GM21737 (cell line): ENCODE measurements around the gene COL20A1.

Source experiments
- ATAC-seq: cut with Tn5 transposase; IDR thresholded peaks from one replicate; pipeline ENCODE4 v1.9.1; 2021; ENCODE audit warnings: mild to moderate bottlenecking, moderate library complexity; ENCODE audit not compliant: unreplicated experiment

Gene COL20A1

GRCh38 chr20:63260521-63260920 is 32.5 kb upstream of the COL20A1 start:
- ATAC-seq = no peak

GRCh38 chr20:63261060-63261794 is 31.8 kb upstream of the COL20A1 start:
- no peak for ATAC-seq

DNA sequence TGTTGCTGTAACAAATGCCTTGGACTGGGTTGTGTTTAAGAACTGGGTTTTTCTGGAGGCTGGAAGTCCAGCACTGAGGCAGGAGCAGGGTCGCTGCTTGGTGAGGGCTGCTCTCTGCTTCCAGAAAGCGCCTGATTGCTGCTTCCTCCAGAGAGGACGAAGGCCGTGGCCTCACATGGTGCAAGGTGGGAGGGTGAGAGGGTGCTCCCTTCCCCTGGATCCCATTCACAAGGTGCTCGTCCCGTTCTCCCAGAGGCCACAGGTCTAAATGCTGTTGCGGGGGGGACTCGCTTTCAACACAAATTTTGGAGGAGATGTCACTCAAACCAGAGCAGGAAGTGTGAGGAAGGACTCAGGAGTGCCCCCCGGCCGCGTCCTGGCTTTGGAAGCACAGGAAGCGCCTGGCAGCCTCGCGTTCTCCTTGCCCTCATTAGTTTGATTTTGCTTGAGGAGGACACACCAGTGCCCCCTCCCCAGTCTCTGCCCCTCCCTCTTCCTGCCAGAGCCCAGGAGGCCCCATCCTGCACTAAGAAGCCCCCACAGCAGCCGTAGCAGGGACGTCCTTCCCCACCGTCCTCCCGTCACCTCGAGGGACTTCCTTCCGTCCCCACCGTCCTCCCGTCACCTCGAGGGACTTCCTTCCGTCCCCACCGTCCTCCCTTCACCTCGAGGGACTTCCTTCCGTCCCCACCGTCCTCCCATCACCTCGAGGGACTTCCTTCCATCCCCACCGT is 31.0 kb upstream of the COL20A1 start:
- ATAC-seq = no peak

- ATAC-seq = no peak
Measured at GRCh38 chr20:63262836-63263235, 30.1 kb upstream of the COL20A1 start.

DNA sequence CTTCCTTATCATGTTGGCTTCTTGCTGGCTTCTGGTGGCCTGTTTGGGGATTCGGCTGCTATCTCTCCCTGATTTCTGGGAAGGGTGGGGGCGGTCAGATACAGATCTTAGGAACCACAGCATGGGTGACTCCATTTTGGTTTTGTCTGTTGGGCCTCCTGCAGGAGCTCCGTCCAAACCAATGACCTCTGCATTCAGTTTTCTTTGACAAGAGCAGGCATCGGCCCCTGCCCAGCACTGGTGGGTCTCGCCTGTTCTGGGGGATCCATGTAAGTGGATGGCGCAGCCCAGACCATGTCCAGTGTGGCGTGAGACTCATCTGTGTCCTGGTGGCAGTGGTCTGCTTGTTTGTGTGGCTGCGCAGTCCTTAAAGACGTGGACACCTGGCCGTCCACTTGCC is 29.0 kb upstream of the COL20A1 start:
- ATAC-seq = no peak

DNA sequence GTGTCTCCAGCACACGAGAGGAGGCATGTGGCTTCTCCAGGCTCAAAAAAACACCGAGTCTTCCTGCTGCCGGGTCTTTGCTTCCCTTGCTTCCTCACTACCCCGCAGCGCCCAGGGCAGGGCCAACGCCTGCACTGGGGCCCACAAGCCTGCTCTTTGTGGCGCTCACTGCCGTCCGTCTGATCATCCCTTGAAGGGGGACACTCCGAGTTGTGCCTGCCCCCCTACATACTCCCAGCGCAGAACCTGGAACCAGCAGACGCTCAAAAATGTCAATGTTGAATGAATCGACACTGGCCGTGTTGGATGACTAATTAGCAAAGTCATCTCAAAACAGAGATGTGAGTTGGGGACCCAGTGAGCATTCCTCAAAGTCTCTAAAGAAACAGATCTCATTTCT is 28.5 kb upstream of the COL20A1 start:
- ATAC-seq = no peak

DNA sequence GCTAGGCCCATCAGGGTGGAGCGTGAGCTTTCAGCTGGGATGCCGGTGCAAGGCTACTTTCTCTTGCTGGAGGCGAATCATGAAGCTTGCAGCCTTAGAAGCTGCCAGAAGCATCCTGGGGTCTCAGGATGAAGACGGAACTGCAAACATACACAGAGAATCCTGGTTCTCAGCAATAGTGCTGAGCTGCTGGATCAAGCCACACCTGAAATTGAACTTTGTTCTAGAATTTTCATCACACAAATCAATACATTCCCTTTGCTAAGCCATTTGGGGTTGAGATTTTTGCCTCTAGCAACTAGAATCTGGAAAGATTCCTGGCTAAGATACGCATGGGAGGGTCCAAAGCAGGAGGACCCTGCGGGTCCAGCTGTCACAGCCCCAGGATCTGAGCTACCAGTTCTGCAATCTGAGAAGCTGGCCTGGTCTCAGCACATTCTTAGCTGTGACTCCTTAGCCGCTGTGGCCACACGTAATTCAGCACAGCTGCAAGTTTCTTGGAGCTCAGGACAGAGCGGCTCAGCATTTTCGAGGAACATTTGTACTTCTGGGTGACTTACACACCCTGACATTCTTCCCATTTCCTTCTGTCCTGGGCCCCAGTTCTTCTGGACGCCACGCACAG is 27.0 kb upstream of the COL20A1 start:
- no peak for ATAC-seq

GRCh38 chr20:63267691-63268090 is 25.3 kb upstream of the COL20A1 start:
- ATAC-seq = no peak

DNA sequence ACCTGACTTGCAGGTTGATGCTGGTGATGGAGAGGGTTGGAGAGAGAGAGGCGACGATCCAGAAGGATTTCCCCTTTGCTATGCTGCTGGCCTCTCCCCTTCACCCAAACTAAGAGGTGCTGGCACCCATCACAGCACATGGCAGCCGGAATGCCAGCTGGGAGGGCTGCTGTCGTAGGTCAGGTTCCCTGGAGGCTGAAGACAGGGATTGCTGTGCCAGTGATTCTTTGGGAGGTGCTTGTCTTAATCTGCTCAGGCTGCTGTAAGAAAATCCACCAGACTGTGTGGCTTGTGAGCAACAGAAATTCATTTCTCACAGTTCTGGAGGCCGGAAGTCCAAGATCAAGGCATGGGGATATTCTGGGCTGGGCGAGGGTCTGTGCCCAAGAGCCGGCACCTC is 24.7 kb upstream of the COL20A1 start:
- no peak for ATAC-seq

DNA sequence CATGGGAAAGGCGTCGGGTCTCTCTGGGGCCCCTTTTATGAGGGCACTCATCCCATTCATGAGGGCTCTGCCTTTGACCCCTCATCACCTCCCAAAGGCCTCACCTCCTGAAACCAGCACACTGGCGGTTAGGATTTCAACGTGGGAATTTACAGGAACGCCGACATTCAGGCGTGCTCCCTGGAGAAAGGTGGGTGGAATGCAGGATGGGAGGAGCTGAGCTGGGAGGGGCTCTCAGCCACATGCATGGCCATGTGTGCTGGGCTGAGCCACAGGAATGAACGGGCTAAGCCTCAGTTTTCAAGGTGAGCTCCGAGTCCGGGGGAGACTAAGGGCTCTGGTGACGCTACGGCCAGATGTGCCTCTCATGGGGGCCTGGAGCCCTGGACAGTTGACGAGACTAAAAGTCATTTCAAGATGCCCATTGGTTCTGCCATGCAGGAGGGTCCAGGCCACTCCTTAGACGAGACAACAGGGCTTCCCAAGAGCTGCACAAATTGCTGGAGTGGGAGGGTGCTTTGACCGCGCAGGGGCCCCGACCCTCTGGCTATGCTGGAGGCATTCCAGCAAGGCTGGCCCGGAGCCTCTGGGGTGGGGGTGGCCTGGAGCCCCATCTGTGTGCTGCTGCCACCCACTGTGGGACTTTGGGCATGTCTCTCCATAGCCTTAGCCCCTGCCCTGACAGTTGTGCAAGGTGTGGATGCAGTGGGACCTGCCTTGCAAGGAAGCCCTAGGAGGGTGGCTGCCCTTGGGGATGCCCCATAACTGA is 24.1 kb upstream of the COL20A1 start:
- no peak for ATAC-seq

DNA sequence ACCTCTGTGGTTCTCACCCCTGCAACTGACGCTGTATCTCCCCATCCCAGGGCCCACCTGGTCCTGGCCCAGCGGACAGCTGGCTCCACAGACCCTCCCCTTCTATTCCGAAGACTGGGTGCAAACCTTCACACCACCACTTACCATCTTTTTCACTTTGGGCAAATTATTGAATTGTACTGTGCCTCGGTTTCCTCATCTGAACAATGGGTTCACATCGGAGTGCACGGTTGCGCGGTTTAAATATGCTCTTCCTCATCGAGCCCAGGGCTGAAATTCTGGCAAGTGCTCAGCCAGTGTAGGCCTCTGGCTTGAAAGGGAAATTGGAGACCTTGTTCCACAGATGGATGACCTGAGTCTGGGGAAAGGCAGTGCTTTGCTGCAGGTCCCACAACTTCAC is 23.3 kb upstream of the COL20A1 start:
- ATAC-seq = no peak

DNA sequence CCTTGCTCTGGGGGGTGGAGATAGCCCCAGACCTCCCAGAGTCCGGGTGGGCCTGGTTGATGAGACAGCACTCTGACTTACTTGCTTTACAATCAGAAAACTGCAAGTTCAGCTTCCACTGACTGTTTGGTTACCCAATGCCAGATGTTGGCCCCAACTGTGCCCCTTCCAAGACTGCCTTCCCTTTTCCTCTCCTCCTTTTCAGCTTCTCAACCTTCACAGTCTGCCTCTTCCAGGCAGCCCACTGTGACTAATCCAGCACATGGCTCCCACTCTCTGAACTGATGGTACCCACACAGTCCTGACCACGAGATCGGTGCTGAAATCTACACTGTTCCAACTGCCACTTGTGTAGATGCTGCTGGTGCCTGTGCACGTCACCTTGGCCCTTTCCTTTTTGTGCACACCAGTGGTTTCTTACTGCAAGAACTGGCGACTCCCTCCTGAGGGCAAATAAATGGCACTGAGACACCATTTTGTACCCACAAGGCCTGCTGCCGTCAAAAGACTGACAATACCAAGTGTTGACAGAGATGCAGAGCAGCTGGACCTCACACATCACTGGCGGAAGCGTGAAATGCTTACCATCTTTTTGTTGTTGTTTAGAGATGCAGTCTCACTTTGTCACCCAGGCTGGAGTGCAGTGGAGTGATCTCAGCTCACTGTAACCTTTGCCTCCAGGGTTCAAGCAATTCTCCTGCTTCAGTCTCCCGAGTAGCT is 22.2 kb upstream of the COL20A1 start:
- no peak for ATAC-seq

- peak; percentile 84 for ATAC-seq
Measured at GRCh38 chr20:63272105-63273058, 20.6 kb upstream of the COL20A1 start, which contains the start of gene ARFGAP1. Gene ARFGAP1 (plus strand): TSS chr20:63272813. CDS start chr20:63275581, 2,768 bp downstream.

DNA sequence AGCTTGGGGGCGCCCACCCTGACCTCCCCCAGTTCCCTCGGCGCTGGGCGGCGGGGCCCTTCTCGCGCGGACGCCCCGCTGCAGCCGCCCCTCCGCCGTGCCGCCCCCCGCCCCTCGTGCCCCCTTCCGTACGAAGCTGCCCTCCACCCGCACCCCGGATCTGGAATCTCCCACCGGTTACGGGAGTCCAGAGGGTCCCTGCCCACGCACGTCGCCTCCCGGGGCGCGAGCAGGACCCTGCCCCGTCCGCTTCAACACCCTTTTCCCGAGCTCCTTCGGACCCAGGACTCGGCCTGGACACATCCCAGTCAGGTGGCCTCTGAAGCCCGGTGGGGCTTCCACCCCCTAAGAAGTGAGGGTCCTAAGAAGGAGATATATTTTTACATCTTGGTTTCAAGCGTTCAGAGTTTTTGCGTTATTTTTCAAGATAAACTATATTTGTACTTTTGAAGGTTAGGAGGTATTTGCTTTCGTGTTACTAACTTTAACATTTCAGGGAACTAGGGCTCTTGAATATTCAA is 19.9 kb upstream of the COL20A1 start:
- no peak for ATAC-seq

GRCh38 chr20:63273635-63274380 is 19.2 kb upstream of the COL20A1 start:
- no peak for ATAC-seq

DNA sequence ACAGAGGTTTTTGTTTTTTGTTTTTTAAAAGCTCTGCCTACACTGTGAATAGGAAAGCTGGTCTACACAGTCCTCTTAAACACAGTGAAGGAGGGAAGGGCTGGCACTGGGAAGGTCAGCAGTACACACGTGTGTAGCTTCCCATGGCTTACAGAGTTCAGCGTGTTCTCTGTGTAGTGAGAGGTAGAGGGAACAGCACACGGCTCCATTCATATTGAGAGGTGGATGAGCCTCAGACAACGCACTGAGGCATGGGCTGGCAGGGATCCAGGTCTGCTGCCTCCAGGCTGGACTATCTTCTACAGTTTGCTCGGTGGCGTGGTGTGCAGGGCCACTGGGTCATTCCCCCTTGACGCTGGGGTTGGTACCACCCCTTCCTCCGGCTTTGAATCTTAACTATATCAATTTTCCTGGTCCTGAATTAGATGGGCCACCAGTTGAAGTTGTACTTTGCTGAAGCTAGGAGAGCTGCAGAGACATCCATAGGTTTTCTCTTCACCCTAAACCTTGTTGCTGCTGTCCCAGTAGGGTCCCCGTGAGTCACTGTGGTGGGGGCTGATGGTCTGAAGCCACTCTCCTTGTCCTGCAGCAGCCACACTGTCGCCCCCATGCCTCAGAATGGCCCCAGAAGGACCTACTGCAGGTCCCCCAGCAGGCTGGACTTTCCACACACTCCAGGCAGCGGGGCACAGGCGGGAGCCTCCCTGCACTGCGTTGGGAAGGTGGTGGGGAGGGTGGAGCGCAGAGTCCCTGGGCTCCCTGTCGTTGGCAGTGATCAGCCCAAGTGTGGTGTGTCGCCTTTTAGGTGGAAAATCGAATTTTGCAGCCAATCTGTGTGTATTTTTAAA is 18.4 kb upstream of the COL20A1 start:
- ATAC-seq = no peak

DNA sequence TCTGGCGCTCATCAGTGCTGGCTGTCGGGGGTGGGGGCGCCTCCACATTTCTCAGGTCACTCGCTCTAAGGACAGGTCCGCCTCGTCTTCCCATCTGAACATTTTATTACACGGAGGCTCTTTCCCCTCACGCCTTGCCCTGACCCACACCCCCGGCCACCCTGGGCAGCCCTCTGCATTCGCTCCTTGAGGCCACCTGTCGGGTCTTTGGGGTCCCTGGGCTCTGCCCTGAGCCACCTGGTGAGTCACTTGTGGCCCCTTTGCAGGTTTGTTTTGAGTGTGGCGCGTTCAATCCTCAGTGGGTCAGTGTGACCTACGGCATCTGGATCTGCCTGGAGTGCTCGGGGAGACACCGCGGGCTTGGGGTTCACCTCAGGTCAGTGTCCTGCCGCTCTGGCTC is 17.2 kb upstream of the COL20A1 start:
- no peak for ATAC-seq

GRCh38 chr20:63276956-63277355 is 16.0 kb upstream of the COL20A1 start:
- ATAC-seq = no peak
